GM12874 (cell line): ENCODE measurements around the gene MTHFSD.

Experiments used
- TF ChIP-seq, protein P1 (sequence below): IDR thresholded peaks from 2 replicates; pipeline ENCODE4 v1.5.1; 2011; ENCODE audit warnings: low read depth, mild to moderate bottlenecking, control low read depth, low read length, moderate library complexity; ENCODE audit not compliant: insufficient read depth

Gene MTHFSD

GRCh38 chr16:86549076-86549892 is 5.8 kb downstream of the MTHFSD start:
- TF ChIP-seq, protein P1, sequence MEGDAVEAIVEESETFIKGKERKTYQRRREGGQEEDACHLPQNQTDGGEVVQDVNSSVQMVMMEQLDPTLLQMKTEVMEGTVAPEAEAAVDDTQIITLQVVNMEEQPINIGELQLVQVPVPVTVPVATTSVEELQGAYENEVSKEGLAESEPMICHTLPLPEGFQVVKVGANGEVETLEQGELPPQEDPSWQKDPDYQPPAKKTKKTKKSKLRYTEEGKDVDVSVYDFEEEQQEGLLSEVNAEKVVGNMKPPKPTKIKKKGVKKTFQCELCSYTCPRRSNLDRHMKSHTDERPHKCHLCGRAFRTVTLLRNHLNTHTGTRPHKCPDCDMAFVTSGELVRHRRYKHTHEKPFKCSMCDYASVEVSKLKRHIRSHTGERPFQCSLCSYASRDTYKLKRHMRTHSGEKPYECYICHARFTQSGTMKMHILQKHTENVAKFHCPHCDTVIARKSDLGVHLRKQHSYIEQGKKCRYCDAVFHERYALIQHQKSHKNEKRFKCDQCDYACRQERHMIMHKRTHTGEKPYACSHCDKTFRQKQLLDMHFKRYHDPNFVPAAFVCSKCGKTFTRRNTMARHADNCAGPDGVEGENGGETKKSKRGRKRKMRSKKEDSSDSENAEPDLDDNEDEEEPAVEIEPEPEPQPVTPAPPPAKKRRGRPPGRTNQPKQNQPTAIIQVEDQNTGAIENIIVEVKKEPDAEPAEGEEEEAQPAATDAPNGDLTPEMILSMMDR, result no peak

GRCh38 chr16:86547286-86547685 is 7.7 kb downstream of the MTHFSD start:
- TF ChIP-seq, protein P1, result no peak

- TF ChIP-seq, protein P1, result no peak
Measured at GRCh38 chr16:86546638-86547013, 8.4 kb downstream of the MTHFSD start.

DNA sequence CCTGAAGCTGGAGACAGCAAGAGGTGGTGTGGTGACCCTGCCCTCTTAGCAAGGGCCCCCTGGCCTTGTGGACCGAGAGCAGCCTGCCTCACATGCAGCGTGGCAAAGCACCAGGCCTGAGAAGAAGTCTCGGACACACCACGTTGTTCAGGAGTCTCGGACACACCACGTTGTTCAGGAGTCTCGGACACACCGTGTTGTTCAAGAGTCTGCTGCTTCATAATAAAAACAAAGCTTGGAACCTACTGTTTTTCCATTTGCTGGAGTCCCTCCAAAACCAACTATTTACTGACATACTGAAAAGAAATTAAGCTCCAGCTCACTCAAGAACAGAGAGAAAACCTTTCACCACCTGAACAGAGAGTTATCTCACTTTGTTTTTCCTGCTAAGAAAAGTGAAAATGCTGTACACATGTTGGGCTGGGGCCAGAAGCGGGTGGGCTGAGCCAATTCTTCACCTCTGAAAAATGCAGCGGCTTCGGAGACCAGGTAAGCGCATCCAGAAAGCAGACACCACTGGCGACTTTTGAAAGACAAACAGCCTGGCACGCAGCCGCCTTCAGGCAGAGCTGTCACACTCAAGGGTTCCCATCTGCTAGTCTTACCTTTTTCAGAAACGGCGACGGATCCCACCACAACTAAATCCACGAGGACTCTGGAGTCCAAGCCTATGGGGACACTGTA is 8.9 kb downstream of the MTHFSD start:
- TF ChIP-seq, protein P1, result no peak

DNA sequence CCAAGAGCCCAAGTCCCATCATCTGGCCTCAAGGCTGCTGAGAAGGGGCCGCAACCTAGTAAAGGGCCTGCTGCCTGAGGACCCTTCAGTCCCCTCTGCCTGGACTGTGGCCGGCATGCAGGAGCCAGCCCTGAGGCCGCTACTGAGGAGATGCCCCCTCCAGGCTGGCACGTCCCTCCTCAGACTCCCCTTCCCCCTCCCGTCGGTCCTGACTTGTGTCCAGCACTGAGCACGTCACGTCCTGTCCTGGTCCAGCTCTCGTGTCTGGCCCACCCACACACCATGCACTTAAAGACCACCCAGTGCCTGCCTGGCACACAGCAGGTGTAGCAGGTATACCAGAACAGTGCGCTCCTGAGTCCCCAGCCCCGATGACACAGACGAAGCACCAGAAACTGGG is 9.6 kb downstream of the MTHFSD start:
- TF ChIP-seq, protein P1, result no peak

DNA sequence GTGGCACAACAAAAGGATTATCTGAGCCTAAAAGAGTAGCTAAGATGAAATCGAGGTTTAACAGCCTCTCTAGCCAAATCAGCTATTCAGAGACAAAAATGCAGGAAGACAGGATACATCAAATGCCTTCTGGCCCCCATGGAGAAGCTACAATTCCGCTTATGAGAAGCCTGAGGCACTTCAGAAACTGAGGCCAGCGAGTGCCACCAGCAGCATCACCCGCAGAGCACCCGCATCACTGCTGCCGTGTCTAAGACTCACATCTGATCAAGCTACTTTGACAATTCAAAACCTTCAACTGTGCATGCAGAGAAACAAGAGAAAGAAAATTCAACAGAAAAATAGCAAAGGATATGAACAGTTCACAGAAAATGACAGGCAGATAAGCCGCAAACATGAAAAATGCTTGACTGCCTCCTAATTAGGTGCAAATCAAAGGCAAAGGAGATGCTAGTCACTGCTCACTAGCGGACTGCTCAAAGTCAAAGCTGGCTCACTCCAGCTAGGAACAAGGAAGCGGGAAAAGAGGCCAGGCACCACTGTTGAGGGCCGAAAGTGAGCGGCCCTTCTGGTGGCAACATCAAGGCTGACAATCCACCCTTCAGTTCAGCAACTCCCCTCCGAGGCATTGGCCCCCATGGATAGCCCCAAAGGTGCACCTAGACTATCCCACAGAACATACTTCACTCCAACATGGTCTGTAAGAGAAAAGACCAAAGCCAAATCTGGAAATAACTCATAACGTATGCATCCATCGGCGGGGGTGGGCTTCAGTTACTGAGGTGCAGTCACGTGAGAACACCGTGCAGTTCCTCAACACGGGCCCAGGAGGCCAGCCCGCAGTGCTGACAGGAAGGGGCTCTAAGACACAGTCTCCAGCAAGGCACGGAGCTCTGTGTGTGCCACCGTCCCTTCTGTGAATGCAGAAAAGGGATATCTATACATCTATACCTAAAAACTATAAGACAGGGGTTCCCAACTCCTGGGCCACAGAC is 12.0 kb downstream of the MTHFSD start:
- TF ChIP-seq, protein P1, result no peak

- TF ChIP-seq, protein P1, result no peak
Measured at GRCh38 chr16:86541560-86541959, 13.5 kb downstream of the MTHFSD start.
